Smooth muscle cell of the brain vasculature (primary cell): ENCODE measurements around the gene FGD4.

Source experiments
- DNase-seq: peaks from one replicate; pipeline ENCODE4 v3.0.0-alpha.2; 2012; ENCODE audit warnings: low read depth, low spot score

Gene FGD4

GRCh38 chr12:32679091-32679919, 279.9 kb downstream of the FGD4 start, which contains the start of gene DNM1L:
Gene DNM1L (plus strand): TSS chr12:32679301. CDS start chr12:32679364, 63 bp downstream.
- peak; percentile 91 for DNase-seq

DNA sequence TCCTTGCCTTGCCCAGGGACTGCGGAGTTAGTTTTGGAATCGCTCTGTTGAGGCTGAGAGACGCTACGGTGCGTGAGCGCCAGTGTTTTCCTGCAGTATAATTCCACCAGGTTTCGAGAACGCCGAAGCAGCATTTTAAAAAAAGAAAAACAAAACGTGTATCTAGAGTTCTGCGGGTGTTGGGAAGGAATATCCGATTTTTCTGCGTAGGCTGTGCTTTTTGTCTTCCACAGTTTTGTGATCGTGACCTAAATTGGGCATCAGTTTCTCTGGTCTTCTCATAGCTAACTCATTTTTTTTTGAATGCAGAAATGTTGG, 280.5 kb downstream of the FGD4 start:
- DNase-seq, result no peak

DNA sequence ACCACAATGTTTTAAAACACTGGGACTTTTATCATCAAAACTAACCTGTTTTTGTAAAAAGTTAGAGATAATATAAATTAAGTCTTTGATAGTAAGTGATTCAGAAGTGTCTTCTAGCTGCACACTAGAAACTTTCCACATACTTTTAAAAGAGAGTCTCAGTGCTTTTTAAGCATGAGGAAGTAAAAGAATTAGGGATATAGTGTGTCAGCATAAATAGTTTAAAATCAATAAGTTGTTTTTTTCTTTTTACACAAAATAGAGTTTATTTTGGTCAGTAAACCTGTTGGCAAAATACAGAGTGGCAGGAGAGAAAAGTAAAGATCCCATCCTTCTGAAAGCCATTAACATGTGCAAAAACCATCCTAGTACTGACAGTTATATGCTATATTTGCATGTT, 281.4 kb downstream of the FGD4 start:
- DNase-seq, result no peak

- DNase-seq, result no peak
These were observed 281.9 kb downstream of the FGD4 start for GRCh38 chr12:32681272-32681671.

DNA sequence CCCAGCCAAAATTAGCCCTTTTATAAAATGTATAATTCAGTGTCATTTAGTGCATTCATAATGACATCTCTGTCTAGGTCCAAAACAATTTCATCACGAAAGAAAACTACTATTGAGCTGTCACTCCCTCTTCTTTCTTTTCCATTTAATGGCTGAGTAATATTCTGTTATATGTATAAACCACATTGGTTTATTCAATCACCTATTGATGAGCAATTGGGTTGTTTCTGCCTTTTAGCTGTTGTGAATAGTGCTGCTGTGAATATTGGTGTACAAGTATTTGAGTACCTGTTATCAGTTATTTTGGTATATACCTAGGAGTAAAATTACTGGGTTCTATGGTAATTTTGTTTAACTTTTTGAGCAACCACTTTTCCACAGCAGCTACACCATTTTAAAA, 287.0 kb downstream of the FGD4 start:
- DNase-seq, result no peak

DNA sequence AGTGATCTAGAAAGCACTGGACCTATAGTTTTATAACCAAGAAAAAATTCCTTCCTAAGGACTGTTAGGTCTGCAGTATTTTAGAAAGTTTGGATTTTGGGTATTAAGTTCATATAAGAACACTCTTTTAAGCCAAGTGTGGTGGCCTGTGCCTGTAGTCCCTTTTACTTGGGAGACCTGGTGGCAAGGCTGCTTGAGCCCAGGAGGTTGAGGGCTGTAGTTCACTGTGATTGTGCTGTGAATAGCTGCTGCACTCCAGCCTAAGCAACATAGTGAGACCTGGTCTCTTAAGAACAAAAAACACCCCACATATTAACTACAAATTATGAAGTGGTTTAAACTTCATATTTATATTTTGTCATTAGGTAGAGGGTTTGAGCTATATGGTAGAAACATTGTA, 289.4 kb downstream of the FGD4 start:
- no peak for DNase-seq

GRCh38 chr12:32690927-32691326, 291.6 kb downstream of the FGD4 start:
- DNase-seq, result no peak

GRCh38 chr12:32692358-32692757, 293.0 kb downstream of the FGD4 start:
- no peak for DNase-seq

DNA sequence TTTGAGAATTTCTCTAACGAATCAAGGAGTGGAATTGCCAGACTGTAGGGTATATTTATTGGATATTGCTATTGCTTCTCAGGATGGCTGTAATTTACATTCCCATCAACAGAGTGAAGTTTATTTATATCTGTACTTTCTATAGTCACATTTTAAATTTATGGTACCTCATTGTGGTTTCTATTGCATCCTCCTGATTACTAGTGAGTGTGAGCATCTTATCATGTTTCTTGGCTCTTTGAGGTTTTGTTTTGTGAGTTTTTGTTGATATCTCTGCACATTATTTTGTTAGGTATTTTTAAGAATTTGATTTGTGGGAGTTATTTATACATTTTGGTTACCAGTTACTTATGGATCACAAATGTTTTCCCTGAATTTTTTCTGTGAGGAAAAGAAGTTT, 293.7 kb downstream of the FGD4 start:
- no peak for DNase-seq
